Stimulated activated CD4-positive, alpha-beta T cell treated with anti-CD3 and anti-CD28 coated beads, Interleukin-15, amount 100 ng/mL, for 24 hours (primary cell): ENCODE measurements around the gene TTC32.
"Not testable (repeated sequence)": the region's sequence is repeated elsewhere in the genome, so short reads cannot be mapped to it uniquely, and the experiment has no call there.

Source experiments
- DNase-seq: peaks from one replicate; pipeline ENCODE4 v3.0.0-alpha.2; 2020

Gene TTC32

DNA sequence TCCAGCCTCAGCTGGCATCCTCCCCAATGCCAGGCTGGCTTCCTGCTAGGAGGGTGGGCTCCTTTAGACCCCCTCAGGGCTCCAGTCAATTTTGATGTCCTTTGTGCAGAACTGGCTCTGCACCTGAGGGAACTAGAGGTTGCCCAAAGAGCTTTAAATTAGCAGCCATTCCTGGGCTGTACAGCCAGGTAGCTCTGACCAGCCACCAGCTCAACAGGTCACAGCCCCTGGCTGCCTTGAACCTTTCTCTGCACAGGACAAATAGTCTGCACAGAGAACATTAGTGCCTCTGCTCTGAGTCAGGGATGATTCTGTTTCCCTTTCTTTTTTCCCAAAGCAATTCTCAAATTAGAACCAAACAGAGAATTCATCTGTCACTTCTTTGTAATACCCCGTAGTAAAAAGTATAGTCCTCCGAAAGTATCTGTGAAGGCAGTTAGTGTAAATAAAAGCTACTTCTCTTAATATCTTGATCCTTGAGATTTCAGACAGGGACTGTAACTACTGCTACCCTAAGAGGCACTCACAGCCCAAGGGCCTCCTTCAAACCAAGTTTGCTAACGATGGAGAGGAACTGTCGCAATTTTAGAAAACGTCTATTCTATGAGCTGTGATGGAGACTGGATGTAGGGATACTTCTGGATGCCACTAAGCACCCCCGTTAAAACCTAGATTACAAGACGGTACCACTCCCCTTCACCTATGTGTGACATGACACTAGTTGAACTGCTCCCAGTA is 3.0 kb downstream of the TTC32 start:
- no peak for DNase-seq

DNA sequence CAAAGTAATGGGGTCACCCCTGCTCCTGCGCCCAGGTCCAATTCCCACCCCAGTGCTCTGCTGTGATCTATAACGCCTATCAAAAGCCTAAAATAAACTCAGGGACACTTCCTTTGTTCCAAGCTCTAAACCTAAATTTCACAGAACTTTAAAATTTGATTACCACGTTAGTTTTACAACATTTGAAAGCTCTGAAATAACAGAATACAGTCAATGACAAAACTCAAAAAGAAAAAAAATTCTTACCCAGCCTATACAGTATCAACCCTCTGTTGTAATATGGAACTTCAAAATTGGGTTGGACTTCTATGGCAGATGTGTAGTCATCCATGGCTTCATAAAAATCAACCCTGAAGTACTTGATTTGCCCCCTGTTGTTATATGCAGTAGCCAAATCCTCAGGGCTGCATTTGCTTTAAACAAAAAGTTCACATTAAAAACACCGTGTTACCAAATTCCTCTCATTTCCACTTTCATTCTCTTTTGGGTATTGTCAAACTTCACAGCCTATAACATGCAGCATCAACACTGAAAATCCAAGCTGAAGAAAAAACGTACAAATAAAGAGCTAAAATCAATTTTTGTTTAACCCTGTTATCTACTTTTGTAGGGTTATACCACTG is 4.0 kb downstream of the TTC32 start:
- DNase-seq = no peak

DNA sequence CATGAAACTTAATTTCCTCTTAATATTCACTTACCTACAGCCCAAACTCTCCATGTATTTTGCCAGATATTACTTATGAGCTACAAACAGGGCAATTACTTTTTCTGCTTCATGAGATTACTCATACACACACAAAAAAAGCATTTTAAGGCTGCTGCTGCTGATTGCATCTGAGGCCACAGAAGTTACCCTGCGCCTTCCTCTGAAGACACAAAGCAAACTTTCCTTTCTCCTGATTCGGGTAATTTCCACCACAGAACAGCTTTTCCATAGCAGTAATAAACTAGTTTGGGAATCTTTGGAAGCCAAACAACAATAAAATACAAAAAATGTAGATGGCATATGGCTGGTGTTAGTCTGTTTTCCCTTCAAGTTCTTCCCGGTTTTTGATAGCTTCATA is 6.2 kb downstream of the TTC32 start:
- DNase-seq = no peak

DNA sequence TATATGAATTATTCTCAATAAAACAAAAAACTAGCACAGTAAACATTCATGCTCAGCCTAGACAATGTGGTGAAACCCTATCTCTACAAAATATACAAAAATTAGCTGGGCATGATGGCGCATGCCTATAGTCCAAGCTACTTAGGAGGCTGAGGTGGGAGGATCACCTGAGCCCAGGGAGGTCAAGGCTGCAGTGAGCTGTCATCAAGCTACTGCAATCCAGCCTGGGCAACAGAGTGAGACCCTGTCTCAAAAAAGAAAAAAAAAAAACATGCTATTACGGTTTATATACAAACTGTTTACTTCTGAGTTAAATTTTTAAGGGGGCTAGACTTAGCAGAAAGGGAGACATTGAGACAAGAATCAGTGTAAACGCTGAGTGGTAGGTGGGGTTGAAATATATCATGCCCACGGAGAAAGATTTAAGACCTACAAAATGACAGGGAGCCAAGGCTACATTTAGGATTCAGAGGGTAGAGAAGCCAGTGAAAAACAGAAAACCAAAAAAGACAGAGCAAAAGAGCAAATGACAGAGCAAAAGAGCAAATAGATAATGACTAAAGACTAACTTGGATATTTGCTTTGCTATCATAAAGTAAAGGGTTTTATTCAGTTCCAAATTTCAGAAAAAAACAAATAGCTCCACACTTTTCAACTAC is 7.5 kb downstream of the TTC32 start:
- DNase-seq = no peak

- DNase-seq = no peak
Measured at GRCh38 chr2:19893520-19894133, 8.2 kb downstream of the TTC32 start.

GRCh38 chr2:19891971-19892370 is 9.8 kb downstream of the TTC32 start:
- DNase-seq = not testable (repeated sequence)

GRCh38 chr2:19890104-19890503 is 11.7 kb downstream of the TTC32 start:
- no peak for DNase-seq

DNA sequence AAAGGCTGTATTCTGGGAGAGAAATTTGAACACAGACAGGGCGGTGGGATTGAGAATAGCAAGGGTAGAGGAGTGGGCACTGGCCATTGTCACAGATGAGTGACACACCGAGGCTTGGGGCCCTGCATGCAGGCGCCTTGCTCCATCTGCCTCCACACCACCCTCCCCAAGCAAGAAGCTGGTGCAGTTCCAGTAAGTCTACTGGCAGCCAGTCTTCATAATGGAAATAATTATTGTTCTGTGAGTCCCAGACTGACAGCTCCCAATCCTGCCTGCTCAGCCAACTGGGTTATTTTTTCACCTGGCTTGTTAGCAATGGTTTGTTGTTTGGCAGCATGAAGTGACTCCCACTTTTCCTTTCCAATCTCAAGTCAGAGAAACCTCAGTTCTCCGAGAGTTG is 13.0 kb downstream of the TTC32 start:
- DNase-seq = no peak

DNA sequence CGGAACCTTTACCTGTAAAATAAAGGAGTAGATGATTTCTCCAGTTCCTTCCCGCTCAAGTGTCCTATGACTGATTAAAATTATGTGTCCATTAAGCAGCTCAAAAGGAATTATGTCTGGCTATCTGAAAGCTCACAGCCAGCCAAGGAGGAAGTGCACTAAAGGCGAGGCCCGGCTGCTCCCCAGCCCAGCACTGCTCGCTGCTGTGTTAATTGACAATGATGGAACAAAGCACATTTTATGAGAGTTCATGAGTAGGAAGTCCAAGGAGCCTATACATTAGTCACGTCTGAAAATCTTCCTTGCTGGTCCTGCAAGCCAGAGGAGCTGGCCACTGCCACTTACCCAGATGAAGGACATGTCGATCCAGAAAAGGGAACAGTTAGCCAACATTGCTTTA is 14.3 kb downstream of the TTC32 start:
- no peak for DNase-seq

DNA sequence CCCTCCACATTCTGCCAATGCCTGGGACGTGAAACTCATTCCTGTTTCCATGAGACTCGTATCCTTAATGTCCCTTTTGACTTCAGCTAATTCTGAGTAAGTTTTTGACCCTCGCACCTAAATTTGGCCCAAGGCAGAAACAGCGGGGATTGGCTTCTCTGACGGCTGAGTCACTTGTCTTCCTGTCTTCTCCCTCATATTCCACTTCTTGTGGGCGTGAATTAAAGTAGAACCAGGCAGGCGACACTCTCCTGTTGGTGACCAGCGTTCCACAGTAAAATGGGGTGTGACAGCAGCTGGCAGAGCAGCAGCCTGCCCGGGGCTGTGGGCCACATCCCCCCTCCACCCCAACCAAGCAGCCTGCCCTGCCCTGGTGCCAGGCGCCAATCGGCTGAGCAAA is 15.5 kb downstream of the TTC32 start:
- no peak for DNase-seq

DNA sequence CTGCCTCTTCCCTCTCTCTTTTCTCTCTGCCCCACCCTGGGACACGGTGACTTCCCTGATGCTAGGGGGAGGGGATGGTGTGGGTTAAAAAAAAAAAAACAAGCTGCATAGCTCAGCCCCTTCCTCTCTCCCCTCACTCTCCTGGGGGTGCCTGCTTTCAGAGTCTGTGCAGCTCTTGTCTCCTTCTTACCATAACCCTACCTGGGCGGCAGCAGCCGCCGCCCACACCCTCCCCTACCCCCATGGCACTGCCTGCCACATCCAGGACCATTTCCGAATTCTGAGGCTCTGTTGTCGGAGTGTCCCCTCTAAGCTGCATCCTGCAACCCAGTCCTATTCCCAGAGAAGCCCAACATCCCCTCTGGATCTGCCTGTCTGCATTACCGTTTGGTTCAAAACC is 16.0 kb downstream of the TTC32 start:
- DNase-seq = no peak

- no peak for DNase-seq
Measured at GRCh38 chr2:19883971-19884720, 17.6 kb downstream of the TTC32 start.

GRCh38 chr2:19883486-19883885 is 18.3 kb downstream of the TTC32 start:
- no peak for DNase-seq

GRCh38 chr2:19882286-19882685 is 19.5 kb downstream of the TTC32 start:
- no peak for DNase-seq

DNA sequence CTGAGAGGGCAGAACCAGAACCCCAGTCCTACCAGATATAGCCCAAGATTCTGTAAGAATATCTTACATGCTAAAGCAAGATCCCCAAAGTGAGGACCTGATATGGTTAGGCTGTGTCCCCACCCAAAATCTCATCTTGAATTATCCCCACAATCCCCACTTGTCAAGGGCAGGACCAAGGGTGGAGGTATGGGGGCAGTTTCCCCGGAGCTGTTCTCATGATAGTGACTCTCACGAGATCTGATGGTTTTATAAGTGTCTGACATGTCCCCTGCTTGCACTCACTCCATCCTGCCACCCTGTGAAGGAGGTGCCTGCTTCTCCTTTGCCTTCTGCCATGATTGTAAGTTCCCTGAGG is 19.9 kb downstream of the TTC32 start:
- DNase-seq = no peak

DNA sequence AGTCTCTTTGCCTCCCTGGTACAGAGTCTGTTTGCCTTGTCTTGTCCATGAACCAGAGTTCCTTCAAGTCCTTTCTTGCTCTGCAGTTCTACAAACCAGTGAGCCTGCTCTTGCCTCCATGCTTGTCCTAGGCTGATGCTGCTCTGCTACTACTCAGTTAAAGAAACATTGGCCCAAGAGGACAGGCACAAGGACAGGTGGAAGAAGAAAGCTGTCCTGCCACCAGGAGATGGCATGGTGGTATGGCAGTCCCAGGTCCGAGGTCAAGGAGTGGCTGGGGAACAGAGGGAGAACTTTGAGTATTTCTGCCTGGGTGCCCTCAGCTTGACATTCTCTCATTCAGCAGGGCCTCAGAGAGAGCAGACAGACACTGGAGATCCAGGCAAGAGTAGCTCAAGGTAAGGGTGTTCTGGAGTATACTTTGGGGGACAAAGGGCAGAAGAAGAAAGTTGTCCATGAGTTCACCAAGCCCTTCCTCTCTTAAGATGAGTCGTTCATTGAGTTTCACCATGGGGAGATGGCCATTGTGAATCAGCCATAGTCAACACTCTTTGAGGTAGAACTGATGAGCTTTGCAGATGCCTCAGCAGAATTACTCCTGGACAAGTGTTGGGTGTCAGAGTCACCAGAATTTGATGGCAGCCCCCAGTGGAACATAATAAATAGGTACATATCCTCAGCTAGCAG is 20.4 kb downstream of the TTC32 start:
- no peak for DNase-seq

DNA sequence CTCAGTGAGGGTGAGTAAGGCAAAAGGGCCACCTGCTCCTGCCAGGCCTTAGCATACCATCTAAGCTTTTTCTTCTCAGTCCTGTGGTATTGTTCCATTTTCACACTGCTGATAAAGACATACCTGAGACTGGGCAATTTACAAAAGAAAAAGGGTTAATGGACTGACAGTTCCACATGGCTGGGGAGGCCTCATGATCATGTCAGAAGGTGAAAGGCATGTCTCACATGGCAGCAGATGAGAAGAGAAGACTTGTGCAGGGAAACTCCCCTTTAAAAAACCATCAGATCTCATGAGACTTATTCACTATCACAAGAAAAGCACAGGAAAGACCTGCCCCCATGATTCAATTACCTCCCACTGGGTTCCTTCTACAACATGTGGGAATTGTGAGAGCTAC is 21.6 kb downstream of the TTC32 start:
- not testable (repeated sequence) for DNase-seq

- DNase-seq = no peak
Measured at GRCh38 chr2:19879120-19879519, 22.7 kb downstream of the TTC32 start.

DNA sequence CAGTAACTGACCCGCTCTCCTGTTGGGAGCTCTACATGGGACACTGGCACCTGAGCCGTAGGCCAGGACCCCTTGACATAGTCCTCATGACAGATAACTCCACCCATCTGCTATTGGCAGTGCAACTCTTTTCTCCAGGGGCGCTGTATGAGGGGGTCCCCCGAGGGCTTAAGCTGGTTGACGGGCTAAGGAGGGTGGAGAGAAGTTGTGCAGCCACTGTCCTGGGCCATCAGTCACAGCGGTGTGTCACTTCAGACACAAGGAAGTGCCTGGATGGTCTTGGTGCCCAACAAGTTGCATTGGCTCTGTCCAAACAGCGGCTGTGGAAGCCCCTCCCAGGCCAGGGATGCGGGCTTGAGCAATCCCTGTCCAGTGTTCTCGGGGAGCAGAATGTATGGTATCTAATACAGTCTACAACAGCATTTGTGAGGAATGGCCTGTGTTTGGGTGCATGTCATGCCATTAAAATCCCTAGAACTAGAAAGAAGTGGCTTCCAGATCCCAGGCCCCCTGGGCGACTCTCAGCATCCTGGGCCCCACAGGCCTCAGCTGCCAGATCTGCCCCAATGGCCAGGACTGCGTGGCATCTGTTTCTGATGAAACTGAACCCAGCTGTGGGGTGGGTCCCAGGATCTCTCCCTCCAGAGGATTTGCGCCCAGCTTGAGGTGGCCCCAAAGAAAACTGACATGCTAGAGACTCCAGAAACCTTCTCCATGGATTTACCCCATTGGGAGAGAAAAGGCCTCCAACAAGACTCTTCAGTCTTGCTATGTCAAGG is 23.3 kb downstream of the TTC32 start:
- no peak for DNase-seq

GRCh38 chr2:19876751-19877150 is 25.0 kb downstream of the TTC32 start:
- no peak for DNase-seq

DNA sequence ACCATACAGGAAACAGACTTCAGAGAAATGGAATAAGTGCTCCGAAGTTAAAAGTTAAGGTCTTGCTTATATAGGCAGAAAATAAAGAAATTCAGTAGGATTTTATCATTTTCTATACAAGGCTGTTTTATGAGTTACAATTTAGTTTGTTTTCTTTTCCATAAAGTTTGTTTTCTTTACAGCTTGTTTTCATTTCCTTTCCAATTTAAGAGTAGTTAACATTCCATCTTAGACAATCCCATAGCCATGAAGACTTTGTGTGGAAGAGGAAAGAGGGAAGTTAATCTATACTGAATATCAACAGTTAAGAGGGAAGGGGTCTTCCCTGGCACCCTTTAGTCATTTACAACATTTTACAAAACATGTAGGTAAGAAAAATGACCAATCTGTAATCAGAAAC is 26.5 kb downstream of the TTC32 start:
- no peak for DNase-seq

- DNase-seq = no peak
Measured at GRCh38 chr2:19874726-19875125, 27.1 kb downstream of the TTC32 start.
